MM.1S (cell line): Measurements from ENCODE around the gene KCNQ4.

ENCODE experiments used
- DNase-seq: peaks from one replicate; pipeline ENCODE4 v3.0.0-alpha.2; 2015
- H2AFZ ChIP-seq: fragments of 300-600 bp; sonication (generic); 2 replicates; pipeline ENCODE4 v1.6.0; 2016; ENCODE audit warnings: antibody characterized with exemption, low read length
- H3F3A ChIP-seq: fragments of 300-600 bp; sonication (generic); 2 replicates; pipeline ENCODE4 v1.6.1; 2016; ENCODE audit warnings: mild to moderate bottlenecking, antibody characterized with exemption, low read length, moderate library complexity, mixed read lengths; ENCODE audit not compliant: insufficient read depth
- H3K27ac ChIP-seq: fragments of 300-600 bp; sonication (generic); 2 replicates; pipeline ENCODE4 v1.5.1; 2016; ENCODE audit warnings: mild to moderate bottlenecking, low read length
- H3K27me3 ChIP-seq: fragments of 300-600 bp; sonication (generic); replicated peaks from 2 replicates; pipeline ENCODE4 v1.6.0; 2016; ENCODE audit warnings: low read length; ENCODE audit not compliant: insufficient read depth
- H3K36me3 ChIP-seq: fragments of 300-600 bp; sonication (generic); replicated peaks from 2 replicates; pipeline ENCODE4 v1.6.1; 2016; ENCODE audit warnings: mild to moderate bottlenecking, low read length, mixed read lengths; ENCODE audit not compliant: insufficient read depth
- H3K4me1 ChIP-seq: fragments of 300-600 bp; sonication (generic); 2 replicates; pipeline ENCODE4 v1.6.1; 2016; ENCODE audit warnings: low read length, mixed read lengths
- H3K4me2 ChIP-seq: fragments of 300-600 bp; sonication (generic); 2 replicates; pipeline ENCODE4 v1.6.0; 2016; ENCODE audit warnings: low read depth, low read length
- H3K4me3 ChIP-seq: fragments of 300-600 bp; sonication (generic); 2 replicates; pipeline ENCODE4 v1.5.1; 2016; ENCODE audit warnings: low read length, mixed read lengths
- H3K79me2 ChIP-seq: fragments of 300-600 bp; sonication (generic); 2 replicates; pipeline ENCODE4 v1.6.1; 2016; ENCODE audit warnings: mixed run types, low read length, mixed read lengths
- H3K9ac ChIP-seq: fragments of 300-600 bp; sonication (generic); 2 replicates; pipeline ENCODE4 v1.6.1; 2016; ENCODE audit warnings: low read length, mixed read lengths
- H3K9me2 ChIP-seq: fragments of 300-600 bp; sonication (generic); replicated peaks from 2 replicates; pipeline ENCODE4 v1.6.1; 2016; ENCODE audit warnings: mild to moderate bottlenecking, low read length, mixed read lengths; ENCODE audit not compliant: insufficient read depth
- H3K9me3 ChIP-seq: fragments of 300-600 bp; sonication (generic); replicated peaks from 2 replicates; pipeline ENCODE4 v1.6.1; 2016; ENCODE audit warnings: mild to moderate bottlenecking, low read length, mixed read lengths; ENCODE audit not compliant: insufficient read depth
- H4K20me1 ChIP-seq: fragments of 300-600 bp; sonication (generic); 2 replicates; pipeline ENCODE4 v1.6.1; 2016; ENCODE audit warnings: mild to moderate bottlenecking, low read length, moderate library complexity, mixed read lengths; ENCODE audit not compliant: insufficient read depth
- CTCF ChIP-seq: fragments of 300-600 bp; sonication (generic); IDR thresholded peaks from 2 replicates; pipeline ENCODE4 v1.5.1; 2016; ENCODE audit warnings: antibody characterized with exemption, low read length, mixed read lengths
- EZH2 ChIP-seq: fragments of 300-600 bp; sonication (generic); optimal IDR thresholded peaks from 2 replicates; pipeline ENCODE3; 2017; ENCODE audit warnings: low read depth, mild to moderate bottlenecking, antibody characterized with exemption, low read length, mixed read lengths
- EZH2phosphoT487 ChIP-seq: fragments of 300-600 bp; sonication (generic); IDR thresholded peaks from 2 replicates; pipeline ENCODE4 v1.6.1; 2018; ENCODE audit warnings: antibody characterized with exemption, low read length

Gene KCNQ4

GRCh38 chr1:40853885-40854170 lies 70.2 kb downstream of the KCNQ4 start:
- no peak overlapping the region for H3K4me3 ChIP-seq
- no peaks in the 10 kb centered on the region for H3F3A ChIP-seq
- no peaks in the 10 kb centered on the region for H4K20me1 ChIP-seq
- no peak overlapping the region for H3K9ac ChIP-seq
- no peaks in the 10 kb centered on the region for H3K36me3 ChIP-seq
- H3K27ac ChIP-seq, result no peak overlapping the region
- H2AFZ ChIP-seq, result no peak overlapping the region
- H3K4me2 ChIP-seq, result no peak overlapping the region
- H3K79me2 ChIP-seq, result no peaks in the 10 kb centered on the region
- no peaks in the 10 kb centered on the region for H3K9me2 ChIP-seq
- no peak for DNase-seq
- H3K27me3 ChIP-seq, result 0 out of 2 replicates have a peak, but pooled peaks cover 2% of the 10 kb centered on the region
- no peak for TF ChIP-seq EZH2phosphoT487
- TF ChIP-seq EZH2, result no peak
- no peak for TF ChIP-seq CTCF
- H3K9me3 ChIP-seq, result no peaks in the 10 kb centered on the region
- no peaks in the 10 kb centered on the region for H3K4me1 ChIP-seq

- no peak for TF ChIP-seq EZH2
- TF ChIP-seq EZH2phosphoT487, result no peak
- peak; percentile 20; the same call in 1 of the 2 replicates for TF ChIP-seq CTCF
- H3F3A ChIP-seq, result no peaks in the 10 kb centered on the region
- H3K4me1 ChIP-seq, result no peaks in the 10 kb centered on the region
- no peaks in the 10 kb centered on the region for H4K20me1 ChIP-seq
- no peaks in the 10 kb centered on the region for H3K36me3 ChIP-seq
- H3K4me2 ChIP-seq, result no peak overlapping the region
- DNase-seq, result no peak
- H3K27me3 ChIP-seq, result 0 out of 2 replicates have a peak, but pooled peaks cover 6% of the 10 kb centered on the region
- H2AFZ ChIP-seq, result no peak overlapping the region
- no peak overlapping the region for H3K9ac ChIP-seq
- H3K27ac ChIP-seq, result no peak overlapping the region
- no peaks in the 10 kb centered on the region for H3K79me2 ChIP-seq
- H3K9me2 ChIP-seq, result no peaks in the 10 kb centered on the region
- H3K4me3 ChIP-seq, result no peak overlapping the region
- no peaks in the 10 kb centered on the region for H3K9me3 ChIP-seq
These were observed 71.9 kb downstream of the KCNQ4 start for GRCh38 chr1:40855513-40855912.

GRCh38 chr1:40856116-40856515 lies 72.5 kb downstream of the KCNQ4 start:
- no peak for DNase-seq
- peaks cover 12% of the 10 kb centered on the region; the same call in 1 of the 2 replicates for H3K27me3 ChIP-seq
- H3K4me3 ChIP-seq, result no peak overlapping the region
- H3K9me3 ChIP-seq, result no peaks in the 10 kb centered on the region
- no peak overlapping the region for H3K27ac ChIP-seq
- no peaks in the 10 kb centered on the region for H3F3A ChIP-seq
- H3K79me2 ChIP-seq, result no peaks in the 10 kb centered on the region
- no peaks in the 10 kb centered on the region for H3K9me2 ChIP-seq
- no peak overlapping the region for H3K9ac ChIP-seq
- H3K4me1 ChIP-seq, result no peaks in the 10 kb centered on the region
- no peaks in the 10 kb centered on the region for H4K20me1 ChIP-seq
- TF ChIP-seq EZH2 (no peak), CTCF (no peak), EZH2phosphoT487 (no peak)
- no peak overlapping the region for H3K4me2 ChIP-seq
- no peak overlapping the region for H2AFZ ChIP-seq
- no peaks in the 10 kb centered on the region for H3K36me3 ChIP-seq
